B cell (primary cell): ENCODE results near the gene RDH13. TPM values are rescaled to one million over a fixed set of nuclear protein-coding genes. Genes with fewer than 3 reads are reported as not detected.

Source experiments
- ATAC-seq: fragments of 200-7000 bp; cut with Tn5 transposase; one replicate; pipeline ENCODE4 v1.10.0; 2021; ENCODE audit warnings: low read depth, mild to moderate bottlenecking, moderate number of reproducible peaks, moderate library complexity
- CTCF ChIA-PET: fragments of 350-600 bp; sonication (Branson Sonifier 250); formaldehyde crosslinking; loops from one replicate; lab custom pipeline; 2021; ENCODE audit warnings: antibody characterized with exemption, inconsistent platforms; lab: Charles Lee
- POLR2A ChIA-PET: fragments of 350-600 bp; sonication (Branson Sonifier 250); formaldehyde crosslinking; loops from one replicate; lab custom pipeline; 2021; ENCODE audit warnings: antibody characterized with exemption; lab: Charles Lee
- DNase-seq: peaks from one replicate; pipeline ENCODE4 v3.0.0; 2013
- H2AFZ ChIP-seq: 2 replicates; pipeline ENCODE4 v1.6.1; 2012; ENCODE audit warnings: mild to moderate bottlenecking, low read depth, low read length; ENCODE audit not compliant: insufficient read depth, poor library complexity, severe bottlenecking
- H3K27ac ChIP-seq, 2 donors: 1 replicate in 1 of 2; 2 replicates in 1 of 2; pipeline ENCODE4 v1.5.1; 2012 to 2013; ENCODE audit warnings: low read length in 2 of 2, mild to moderate bottlenecking in 2 of 2, moderate library complexity in 1 of 2
- H3K27me3 ChIP-seq, 4 experiments: fragments of 200-600 bp in 1 of 4; sonication (generic) in 1 of 4; replicated peaks in 1 of 4; 1 replicate in 2 of 4; 2 replicates in 2 of 4; pipeline versions ENCODE4 v1.6.1 to v1.7.0; 2013 to 2016; ENCODE audit warnings: low read length in 3 of 4, mild to moderate bottlenecking in 2 of 4, mixed read lengths in 1 of 4, moderate library complexity in 1 of 4; ENCODE audit not compliant: insufficient read depth in 4 of 4, control insufficient read depth in 3 of 4; ENCODE audit errors: control extremely low read depth in 1 of 4
- H3K36me3 ChIP-seq, 2 experiments: replicated peaks in 1 of 2; 1 replicate in 1 of 2; 2 replicates in 1 of 2; pipeline versions ENCODE4 v1.6.1 to v1.7.1; 2013; ENCODE audit warnings: low read length in 1 of 2; ENCODE audit not compliant: insufficient read depth in 2 of 2, control insufficient read depth in 1 of 2; ENCODE audit errors: control extremely low read depth in 1 of 2, extremely low read depth in 1 of 2
- H3K4me1 ChIP-seq, 2 donors: fragments of 200-600 bp in 1 of 2; sonication (generic) in 1 of 2; 1 replicate in 1 of 2; 2 replicates in 1 of 2; pipeline versions ENCODE4 v1.5.1 to v1.6.1; 2013 to 2017; ENCODE audit warnings: low read length in 2 of 2; ENCODE audit not compliant: control insufficient read depth in 2 of 2, insufficient read depth in 2 of 2
- H3K4me2 ChIP-seq: replicated peaks from 2 replicates; pipeline ENCODE3; 2012; ENCODE audit warnings: mild to moderate bottlenecking, low read depth, low read length; ENCODE audit not compliant: poor library complexity, severe bottlenecking
- H3K4me3 ChIP-seq, 5 experiments: fragments of 200-600 bp in 1 of 5; sonication (generic) in 1 of 5; 1 replicate in 3 of 5; 2 replicates in 2 of 5; pipeline versions ENCODE4 v1.5.1 to v1.7.0; 2011 to 2016; ENCODE audit warnings: low read length in 4 of 5, mild to moderate bottlenecking in 4 of 5, low read depth in 2 of 5, control low read depth in 1 of 5, moderate library complexity in 1 of 5; ENCODE audit not compliant: insufficient read depth in 1 of 5; ENCODE audit errors: control extremely low read depth in 1 of 5, extremely low read depth in 1 of 5
- H3K79me2 ChIP-seq: fragments of 200-600 bp; sonication (generic); one replicate; pipeline ENCODE4 v1.6.0; 2016; ENCODE audit warnings: low read length; ENCODE audit not compliant: control insufficient read depth, insufficient read depth
- H3K9ac ChIP-seq: fragments of 200-600 bp; sonication (generic); 2 replicates; pipeline ENCODE4 v1.6.1; 2017; ENCODE audit warnings: mild to moderate bottlenecking, low read length, moderate library complexity
- H3K9me3 ChIP-seq, 3 donors: one replicate each; pipeline versions ENCODE4 v1.6.1 to v1.7.1; 2013; ENCODE audit warnings: low read length in 2 of 3; ENCODE audit not compliant: control insufficient read depth in 2 of 3, insufficient read depth in 1 of 3; ENCODE audit errors: control extremely low read depth in 1 of 3
- H4K20me1 ChIP-seq: 2 replicates; pipeline ENCODE4 v1.6.0; 2012; ENCODE audit warnings: mild to moderate bottlenecking, low read length; ENCODE audit not compliant: insufficient read depth, control insufficient read depth, poor library complexity, severe bottlenecking
- H3K27ac Mint-ChIP-seq: one replicate; pipeline ENCODE4 v1.8.0; 2021; ENCODE audit warnings: mixed read lengths
- H3K27me3 Mint-ChIP-seq: one replicate; pipeline ENCODE4 v1.8.0; 2021; ENCODE audit warnings: mixed read lengths
- H3K4me1 Mint-ChIP-seq: one replicate; pipeline ENCODE4 v1.8.0; 2021; ENCODE audit warnings: mixed read lengths
- H3K4me3 Mint-ChIP-seq: one replicate; pipeline ENCODE4 v1.8.0; 2021; ENCODE audit warnings: mixed read lengths
- H3K9me3 Mint-ChIP-seq: one replicate; pipeline ENCODE4 v1.8.0; 2022; ENCODE audit warnings: mixed read lengths; ENCODE audit not compliant: insufficient read depth
- EZH2 ChIP-seq: IDR thresholded peaks from 2 replicates; pipeline ENCODE4 v1.6.1; 2012; ENCODE audit warnings: borderline replicate concordance, low read depth, mild to moderate bottlenecking, moderate library complexity, low read length; ENCODE audit not compliant: insufficient read depth, poor library complexity, severe bottlenecking
- WGBS: methylation state at CpG from one replicate; pipeline ENCODE4 v1.1.5; 2013; ENCODE audit warnings: missing lambda C conversion rate; ENCODE audit not compliant: insufficient coverage; 5-methylcytosine and 5-hydroxymethylcytosine counted together
- intact Hi-C: fragments of 100-400 bp; cut with micrococcal nuclease; formaldehyde crosslinking; loops from one replicate; pipeline ENCODE4 v1.10.0; 2022
- polyA plus RNA-seq: library from polyadenylated mRNA; depleted of rRNA; stranded (reverse); fragments of >200 nt; gene quantifications from 2 replicates; pipeline ENCODE4 v1.2.3, GENCODE V29; 2012
- total RNA-seq, 2 donors: library from RNA; stranded (reverse); fragments of 120-200 nt in 1 of 2; gene quantifications; 1 replicate in 1 of 2; 2 replicates in 1 of 2; pipeline versions ENCODE4 v1.2.3 to v1.2.4, GENCODE V29; 2013 to 2022
- TF ChIP-seq, protein P1 (sequence below): fragments of 200-600 bp; IDR thresholded peaks from one replicate; pipeline ENCODE4 v1.8.0; 2022; ENCODE audit warnings: antibody characterized with exemption, mild to moderate bottlenecking

The RDH13 gene
- total and polyA plus RNA-seq, 2 donors (not counting 1 experiment from before 2014, with no cell fraction given): 17.5 to 20.4 TPM

DNA sequence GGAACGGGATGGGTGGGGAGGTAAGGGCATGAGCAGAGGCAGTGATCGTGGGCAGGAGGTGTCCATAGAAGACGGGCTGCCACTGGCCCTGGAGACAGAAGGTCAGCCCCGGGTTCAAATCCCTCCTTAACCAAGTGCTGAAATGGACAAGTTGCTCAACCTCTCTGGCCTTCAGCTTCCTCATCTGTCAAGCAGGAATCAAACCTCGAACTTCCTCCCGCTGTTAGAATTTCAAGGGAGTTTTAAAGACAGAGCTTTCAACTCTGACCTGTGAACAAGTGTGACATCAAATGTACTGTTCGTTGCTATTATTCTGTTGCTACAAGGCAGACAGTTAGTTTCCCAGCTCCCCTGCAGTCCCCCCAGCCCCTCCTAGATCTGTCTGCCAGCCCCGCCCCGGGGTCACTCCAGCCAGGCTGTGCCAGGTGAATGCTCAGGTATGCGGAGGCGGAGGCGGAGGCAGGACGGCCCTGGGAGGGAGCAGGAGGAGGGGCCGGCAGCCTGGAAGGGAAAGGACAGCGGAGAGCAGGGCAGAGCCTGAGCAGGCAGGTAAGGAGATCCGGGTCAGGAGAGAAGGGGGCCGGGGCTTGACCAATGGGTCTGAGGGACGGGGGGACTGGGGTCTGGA is 12.5 kb upstream of the RDH13 start, which contains the start of gene EPS8L1:
EPS8L1 (plus strand) TSS at position 499 of the 628 bp plus-strand sequence. CDS start 576 bp downstream, outside the sequence.
- Mint-ChIP-seq H3K27ac (no peak within 1 kb of the TSS), H3K4me3 (no peak within 1 kb of the TSS), H3K27me3 (peaks cover 58% of the 10 kb centered on the region), H3K4me1 (peaks cover 10% of the 10 kb centered on the region), H3K9me3 (peaks cover 3% of the 10 kb centered on the region)
- peaks cover 6 to 9% of the 10 kb centered on the region in 2 donors for H3K4me1 ChIP-seq
- H3K4me2 ChIP-seq: no peak within 1 kb of the TSS
- no peak for ATAC-seq
- intact Hi-C loops: no loop called here
- peaks cover 0 to 38% (median 4%) of the 10 kb centered on the region in 3 donors for H3K9me3 ChIP-seq
- DNase-seq: no peak
- H3K4me3 ChIP-seq: no peak within 1 kb of the TSS
- TF ChIP-seq, protein P1, sequence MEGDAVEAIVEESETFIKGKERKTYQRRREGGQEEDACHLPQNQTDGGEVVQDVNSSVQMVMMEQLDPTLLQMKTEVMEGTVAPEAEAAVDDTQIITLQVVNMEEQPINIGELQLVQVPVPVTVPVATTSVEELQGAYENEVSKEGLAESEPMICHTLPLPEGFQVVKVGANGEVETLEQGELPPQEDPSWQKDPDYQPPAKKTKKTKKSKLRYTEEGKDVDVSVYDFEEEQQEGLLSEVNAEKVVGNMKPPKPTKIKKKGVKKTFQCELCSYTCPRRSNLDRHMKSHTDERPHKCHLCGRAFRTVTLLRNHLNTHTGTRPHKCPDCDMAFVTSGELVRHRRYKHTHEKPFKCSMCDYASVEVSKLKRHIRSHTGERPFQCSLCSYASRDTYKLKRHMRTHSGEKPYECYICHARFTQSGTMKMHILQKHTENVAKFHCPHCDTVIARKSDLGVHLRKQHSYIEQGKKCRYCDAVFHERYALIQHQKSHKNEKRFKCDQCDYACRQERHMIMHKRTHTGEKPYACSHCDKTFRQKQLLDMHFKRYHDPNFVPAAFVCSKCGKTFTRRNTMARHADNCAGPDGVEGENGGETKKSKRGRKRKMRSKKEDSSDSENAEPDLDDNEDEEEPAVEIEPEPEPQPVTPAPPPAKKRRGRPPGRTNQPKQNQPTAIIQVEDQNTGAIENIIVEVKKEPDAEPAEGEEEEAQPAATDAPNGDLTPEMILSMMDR: no peak
- TF ChIP-seq EZH2: no peak
- CTCF ChIA-PET: no interaction called here
- no peaks in the 10 kb centered on the region for H4K20me1 ChIP-seq
- WGBS: 59% methylated on average over 15 of the region's 18 CpGs
- no peak within 1 kb of the TSS for H3K9ac ChIP-seq
- no peaks in the 10 kb centered on the region for H3K79me2 ChIP-seq
- H3K27me3 ChIP-seq: peaks cover 0 to 64% (median 22%) of the 10 kb centered on the region in 4 experiments
- H3K27ac ChIP-seq: no peak within 1 kb of the TSS
- POLR2A ChIA-PET: interaction anchor here (0.6 kb wide), 1 partner anchor 140 kb away, joined by 6 read pairs; no protein-coding TSS in a partner anchor
- H2AFZ ChIP-seq: no peak within 1 kb of the TSS
- no peaks in the 10 kb centered on the region for H3K36me3 ChIP-seq

DNA sequence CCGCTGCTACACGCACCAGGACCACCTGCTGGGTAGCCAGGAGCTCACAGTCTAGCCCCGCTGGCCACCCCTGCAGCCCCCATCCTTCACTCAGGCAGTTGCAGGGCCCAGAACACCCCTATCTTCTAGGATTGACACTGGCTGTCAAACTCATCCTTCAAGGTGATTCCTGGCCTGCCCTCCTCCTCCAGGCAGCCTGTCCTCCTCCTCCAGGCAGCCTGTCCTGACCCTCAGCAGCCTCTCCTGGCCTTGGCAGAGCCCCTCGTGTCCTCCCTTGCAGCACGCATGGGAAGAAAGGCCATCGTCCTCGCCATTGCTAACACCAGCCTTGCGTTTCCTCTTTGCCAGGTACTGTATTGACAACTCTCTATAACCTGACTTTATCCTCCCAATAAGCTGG is 9.0 kb upstream of the RDH13 start:
- no peak overlapping the region for H3K27ac Mint-ChIP-seq
- intact Hi-C loops: no loop called here
- peaks cover 63% of the 10 kb centered on the region for H3K27me3 Mint-ChIP-seq

More for the DNA sequence above, 9.0 kb upstream of the RDH13 start:
- no peak overlapping the region for H2AFZ ChIP-seq
- WGBS: 80% methylated on average over 1 of the region's 8 CpGs
- TF ChIP-seq, protein P1: no peak
- H3K4me1 Mint-ChIP-seq: peaks cover 9% of the 10 kb centered on the region
- no peak overlapping the region for H3K4me3 ChIP-seq
- peaks cover 10% of the 10 kb centered on the region in 2 donors for H3K4me1 ChIP-seq
- no peaks in the 10 kb centered on the region for H3K9me3 Mint-ChIP-seq
- H3K4me3 Mint-ChIP-seq: no peak overlapping the region
- H4K20me1 ChIP-seq: no peaks in the 10 kb centered on the region
- ATAC-seq (no peak), DNase-seq (no peak)
- POLR2A ChIA-PET: no interaction called here
- H3K4me2 ChIP-seq: no peak overlapping the region
- H3K9ac ChIP-seq: no peak overlapping the region
- no peak overlapping the region for H3K27ac ChIP-seq
- peaks cover 0 to 34% (median 2%) of the 10 kb centered on the region in 3 donors for H3K9me3 ChIP-seq
- peaks cover 0 to 66% (median 26%) of the 10 kb centered on the region in 4 experiments for H3K27me3 ChIP-seq
- CTCF ChIA-PET: no interaction called here
- no peaks in the 10 kb centered on the region for H3K79me2 ChIP-seq
- H3K36me3 ChIP-seq: no peaks in the 10 kb centered on the region
